SK-N-SH (cell line): ENCODE results near the gene TRPV3. TPM values are rescaled to one million over a fixed set of nuclear protein-coding genes. Genes with fewer than 3 reads are reported as not detected.

Experiments used
- CTCF ChIA-PET: fragments of 300-600, 350-600 bp; formaldehyde crosslinking; extraction: SDS; loops from one replicate; lab custom pipeline; 2021; lab: Yijun Ruan, JAX
- POLR2A ChIA-PET: fragments of 350-600 bp; sonication (Branson Sonifier 250); formaldehyde crosslinking; extraction: SDS; loops from one replicate; lab custom pipeline; 2020; ENCODE audit warnings: antibody characterized with exemption, inconsistent platforms; lab: Yijun Ruan, JAX
- DNase-seq: peaks from one replicate; pipeline ENCODE4 v3.0.0; 2012
- H2AFZ ChIP-seq: fragments of 200-600 bp; sonication (generic); 2 replicates; pipeline ENCODE4 v1.8.1; 2016; ENCODE audit warnings: antibody characterized with exemption, mild to moderate bottlenecking, low read depth
- H3F3A ChIP-seq: fragments of 200-600 bp; sonication (generic); replicated peaks from 2 replicates; pipeline ENCODE3; 2016; ENCODE audit warnings: antibody characterized with exemption, mild to moderate bottlenecking; ENCODE audit not compliant: insufficient read depth
- H3K27ac ChIP-seq, 2 experiments: fragments of 200-500 bp in 1 of 2; fragments of 200-600 bp in 1 of 2; sonication (Bioruptor generic) in 1 of 2; sonication (generic), shearing (Covaris generic) in 1 of 2; 2 replicates each; pipeline versions ENCODE4 v1.5.1 to v1.6.1; 2014 to 2016; ENCODE audit warnings: low read depth in 2 of 2, inconsistent platforms in 1 of 2, low read length in 1 of 2, mild to moderate bottlenecking in 1 of 2, mixed read lengths in 1 of 2
- H3K27me3 ChIP-seq: fragments of 200-600 bp; sonication (generic), shearing (Covaris generic); 2 replicates; pipeline ENCODE4 v1.6.1; 2016; ENCODE audit warnings: mixed run types; ENCODE audit not compliant: insufficient read depth
- H3K36me3 ChIP-seq, 2 experiments: fragments of 200-500 bp in 1 of 2; fragments of 200-600 bp in 1 of 2; sonication (Bioruptor generic) in 1 of 2; sonication (generic) in 1 of 2; replicated peaks in 1 of 2; 2 replicates each; pipeline versions ENCODE3 to v1.5.1; 2014 to 2016; ENCODE audit warnings: low read length in 1 of 2, mild to moderate bottlenecking in 1 of 2; ENCODE audit not compliant: insufficient read depth in 2 of 2, control insufficient read depth in 1 of 2
- H3K4me1 ChIP-seq, 2 experiments: fragments of 200-500 bp in 1 of 2; fragments of 200-600 bp in 1 of 2; sonication (Bioruptor generic) in 1 of 2; sonication (generic), shearing (Covaris generic) in 1 of 2; 2 replicates each; pipeline versions ENCODE4 v1.5.1 to v1.6.1; 2014 to 2016; ENCODE audit warnings: low read depth in 1 of 2, low read length in 1 of 2, mixed run types in 1 of 2; ENCODE audit not compliant: insufficient read depth in 2 of 2, control insufficient read depth in 1 of 2
- H3K4me2 ChIP-seq: fragments of 200-600 bp; sonication (generic), shearing (Covaris generic); 2 replicates; pipeline ENCODE4 v1.6.1; 2017; ENCODE audit warnings: mixed run types
- H3K4me3 ChIP-seq, 2 experiments: fragments of 200-500 bp in 1 of 2; fragments of 200-600 bp in 1 of 2; sonication (Bioruptor generic) in 1 of 2; sonication (generic), shearing (Covaris generic) in 1 of 2; 2 replicates each; pipeline versions ENCODE4 v1.5.1 to v1.8.1; 2014 to 2016; ENCODE audit warnings: low read depth in 2 of 2, inconsistent platforms in 1 of 2, low read length in 1 of 2, mild to moderate bottlenecking in 1 of 2, mixed read lengths in 1 of 2, moderate library complexity in 1 of 2
- H3K79me2 ChIP-seq: fragments of 200-600 bp; sonication (generic); 2 replicates; pipeline ENCODE4 v1.8.1; 2017; ENCODE audit warnings: mild to moderate bottlenecking; ENCODE audit not compliant: insufficient read depth
- H3K9ac ChIP-seq: fragments of 200-600 bp; sonication (generic); 2 replicates; pipeline ENCODE4 v1.6.1; 2017; ENCODE audit warnings: mixed run types
- H3K9me2 ChIP-seq: fragments of 200-600 bp; sonication (generic); 2 replicates; pipeline ENCODE4 v1.6.1; 2017; ENCODE audit warnings: mixed run types
- H3K9me3 ChIP-seq: fragments of 200-600 bp; sonication (generic); 2 replicates; pipeline ENCODE4 v1.6.1; 2017; ENCODE audit warnings: mixed run types, mild to moderate bottlenecking, moderate library complexity
- H4K20me1 ChIP-seq: fragments of 200-600 bp; sonication (generic); 2 replicates; pipeline ENCODE4 v1.6.1; 2017; ENCODE audit warnings: mild to moderate bottlenecking, mixed run types; ENCODE audit not compliant: insufficient read depth
- ELF1 ChIP-seq: IDR thresholded peaks from 2 replicates; pipeline ENCODE4 v1.4.0; 2012
- EZH2phosphoT487 ChIP-seq: fragments of 200-600 bp; sonication (generic); IDR thresholded peaks from 2 replicates; pipeline ENCODE4 v1.6.1; 2017; ENCODE audit warnings: low read depth, mixed run types, mild to moderate bottlenecking, antibody characterized with exemption, moderate library complexity, borderline replicate concordance
- FOXJ3 ChIP-seq: sonication (generic); formaldehyde crosslinking; IDR thresholded peaks from 2 replicates; pipeline ENCODE4 v1.5.1; 2020; ENCODE audit warnings: mild to moderate bottlenecking, missing genetic modification reagents
- FOXM1 ChIP-seq: IDR thresholded peaks from 2 replicates; pipeline ENCODE4 v1.4.0; 2012; ENCODE audit warnings: low read depth, mild to moderate bottlenecking
- IRF3 ChIP-seq: fragments of 150-350 bp; IDR thresholded peaks from 2 replicates; pipeline ENCODE4 v1.6.1; 2016; ENCODE audit warnings: mild to moderate bottlenecking, low read depth, low read length
- JUND ChIP-seq: IDR thresholded peaks from 2 replicates; pipeline ENCODE4 v1.4.0; 2012
- NFIC ChIP-seq: IDR thresholded peaks from 2 replicates; pipeline ENCODE4 v1.4.0; 2012; ENCODE audit warnings: borderline replicate concordance
- POLR2AphosphoS5 ChIP-seq: IDR thresholded peaks from 2 replicates; pipeline ENCODE4 v1.6.1; 2012; ENCODE audit warnings: low read depth, low read length
- REST ChIP-seq: IDR thresholded peaks from 2 replicates; pipeline ENCODE4 v1.6.1; 2012; ENCODE audit warnings: mild to moderate bottlenecking, low read depth, low read length, moderate library complexity
- RXRA ChIP-seq: IDR thresholded peaks from 2 replicates; pipeline ENCODE4 v1.4.0; 2012; ENCODE audit warnings: low read depth, mild to moderate bottlenecking, borderline replicate concordance
- SIN3A ChIP-seq: IDR thresholded peaks from 2 replicates; pipeline ENCODE4 v1.6.1; 2012; ENCODE audit warnings: low read depth, mild to moderate bottlenecking, low read length, moderate library complexity, borderline replicate concordance
- SMC3 ChIP-seq: IDR thresholded peaks from 2 replicates; pipeline ENCODE4 v1.6.1; 2012; ENCODE audit warnings: low read depth, low read length, improper control_type of control experiment
- TAF1 ChIP-seq: IDR thresholded peaks from 2 replicates; pipeline ENCODE4 v1.6.1; 2012; ENCODE audit warnings: low read depth, mild to moderate bottlenecking, low read length, moderate library complexity, borderline replicate concordance
- TEAD4 ChIP-seq: IDR thresholded peaks from 2 replicates; pipeline ENCODE4 v1.4.0; 2012; ENCODE audit warnings: mild to moderate bottlenecking, borderline replicate concordance; ENCODE audit not compliant: insufficient read depth
- YY1 ChIP-seq: IDR thresholded peaks from 2 replicates; pipeline ENCODE4 v1.4.0; 2012; ENCODE audit warnings: low read depth, mild to moderate bottlenecking
- ZBTB33 ChIP-seq: IDR thresholded peaks from 2 replicates; pipeline ENCODE4 v1.4.0; 2012; ENCODE audit warnings: low read depth, borderline replicate concordance
- WGBS: methylation state at CpG from one replicate; pipeline ENCODE4 v1.1.6; 2017; ENCODE audit warnings: low lambda C conversion rate; 5-methylcytosine and 5-hydroxymethylcytosine counted together
- polyA plus RNA-seq, 3 experiments: library from polyadenylated mRNA; depleted of rRNA; stranded (reverse); fragments of >200 nt; gene quantifications; 2 replicates each; pipeline ENCODE4 v1.2.3, GENCODE V29; 2012

Gene TRPV3
- polyA plus RNA-seq, 1 of the 3 experiments (the other 2 are of a cell fraction): 0.28 TPM

- Histone ChIP-seq H3K9me2 (no peaks in the 10 kb centered on the region), H2AFZ (no peak overlapping the region), H3K9me3 (no peaks in the 10 kb centered on the region), H3K27me3 (no peaks in the 10 kb centered on the region), H3K9ac (no peak overlapping the region), H3K27ac (no peak overlapping the region), H4K20me1 (no peaks in the 10 kb centered on the region), H3K79me2 (no peaks in the 10 kb centered on the region), H3F3A (no peaks in the 10 kb centered on the region), H3K36me3 (no peaks in the 10 kb centered on the region), H3K4me3 (no peak overlapping the region), H3K4me2 (no peak overlapping the region), H3K4me1 (no peaks in the 10 kb centered on the region)
- whole genome bisulfite sequencing: 76% methylated on average over 8 of the region's 8 CpGs
- CTCF ChIA-PET: no interaction called here
- TF ChIP-seq YY1 (no peak), SIN3A (no peak), ZBTB33 (no peak), JUND (no peak), RXRA (no peak), ELF1 (no peak), REST (no peak), NFIC (no peak), EZH2phosphoT487 (no peak), TEAD4 (no peak), SMC3 (no peak), POLR2AphosphoS5 (no peak), FOXM1 (no peak), FOXJ3 (no peak), TAF1 (no peak), IRF3 (no peak)
- POLR2A ChIA-PET: no interaction called here
- no peak for DNase-seq
Measured at GRCh38 chr17:3527896-3528295, 29.7 kb downstream of the TRPV3 start.
